Fibroblast of skin of abdomen (primary cell): ENCODE results near the gene CACNA1C.
A peak's percentile ranks its signal among the peaks of the same experiment; 100 is the strongest.

Experiments
- DNase-seq: peaks from one replicate; pipeline ENCODE4 v3.0.0-alpha.2; 2013

The CACNA1C gene

DNA sequence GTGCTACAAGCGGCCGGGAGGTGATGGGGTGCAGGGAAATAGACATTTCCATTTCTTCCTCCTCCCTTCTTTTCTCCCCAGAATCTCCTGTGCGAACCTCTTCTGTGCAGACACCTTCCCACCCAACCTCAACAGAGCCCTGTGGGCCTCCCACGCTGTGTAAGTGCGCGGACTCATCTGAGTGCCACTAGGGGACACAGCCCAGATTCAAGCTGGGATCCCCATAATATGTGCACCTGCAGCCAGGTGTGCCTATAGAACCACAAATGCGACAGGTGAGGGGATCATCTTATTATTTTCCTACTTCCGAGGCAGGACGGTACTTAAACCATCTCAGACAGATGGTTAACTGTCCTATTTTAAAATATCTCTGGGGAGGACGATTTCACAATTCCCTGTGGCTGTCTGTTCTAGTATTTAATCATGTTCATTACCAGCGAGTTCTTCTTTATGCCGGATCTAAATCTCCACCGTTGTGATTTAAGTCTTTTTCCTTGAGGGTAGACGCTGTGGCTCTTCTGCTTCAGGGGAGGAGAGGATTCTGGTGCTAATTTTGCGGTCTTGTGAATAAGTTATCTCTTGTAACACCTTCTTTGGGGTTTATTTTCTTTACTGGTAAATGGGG, 17.2 kb upstream of the CACNA1C start:
- no peak for DNase-seq

DNA sequence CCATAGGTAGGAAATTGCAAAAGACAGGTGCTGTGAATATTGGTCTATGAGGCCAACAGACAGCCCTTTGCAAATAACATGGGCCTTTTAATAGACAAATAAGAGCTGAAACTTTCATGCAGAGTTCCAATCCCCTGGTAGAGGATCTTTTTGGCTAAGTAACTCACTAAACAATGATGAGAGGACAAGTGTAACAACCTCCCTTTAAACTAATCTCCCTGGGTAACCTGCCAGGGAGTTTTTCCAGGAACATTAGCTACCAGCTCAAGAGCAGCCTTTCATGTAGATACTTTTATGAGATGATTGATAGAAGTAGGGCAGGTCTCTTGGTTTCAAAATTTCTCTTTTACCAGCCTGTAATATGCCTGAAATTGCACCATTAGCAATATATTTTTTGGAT, 13.8 kb upstream of the CACNA1C start:
- DNase-seq = no peak

DNA sequence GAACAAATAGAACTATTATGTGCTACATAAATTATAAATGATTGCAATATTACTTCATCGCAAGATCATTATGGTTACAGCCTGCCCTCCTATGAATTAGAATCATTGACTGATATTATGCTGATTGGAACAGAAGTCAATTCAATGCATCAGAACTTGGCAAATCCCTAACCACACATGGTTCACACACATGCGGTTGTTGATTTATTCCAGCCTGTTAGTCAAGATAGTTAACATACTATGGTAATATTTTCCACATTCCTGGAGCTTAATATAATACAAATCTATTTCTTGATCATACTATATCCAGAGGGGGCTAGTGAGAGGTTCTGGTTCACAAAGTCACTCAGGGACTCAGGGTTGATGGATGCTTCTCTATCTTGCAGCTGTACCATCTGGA, 9.7 kb upstream of the CACNA1C start:
- peak; percentile 45 for DNase-seq

DNA sequence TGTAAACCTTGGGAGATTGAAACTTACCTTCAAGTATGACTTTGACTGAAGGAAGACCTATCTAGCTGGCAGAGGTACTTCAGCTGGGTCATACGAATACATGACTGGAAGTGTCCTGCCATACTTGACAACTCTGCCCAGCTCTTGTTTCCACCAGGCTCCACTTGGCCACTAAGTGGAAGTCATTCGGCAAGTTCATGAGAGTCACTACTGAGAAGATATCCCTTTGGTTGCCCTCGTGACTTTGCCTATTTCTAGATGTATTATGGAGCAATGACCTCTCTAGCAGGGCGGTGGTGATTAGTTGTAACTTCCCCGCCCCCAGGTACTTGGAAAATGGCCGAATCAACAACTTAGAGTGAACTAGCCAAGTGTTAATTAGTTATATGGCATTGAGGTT, 8.6 kb upstream of the CACNA1C start:
- DNase-seq = no peak

DNA sequence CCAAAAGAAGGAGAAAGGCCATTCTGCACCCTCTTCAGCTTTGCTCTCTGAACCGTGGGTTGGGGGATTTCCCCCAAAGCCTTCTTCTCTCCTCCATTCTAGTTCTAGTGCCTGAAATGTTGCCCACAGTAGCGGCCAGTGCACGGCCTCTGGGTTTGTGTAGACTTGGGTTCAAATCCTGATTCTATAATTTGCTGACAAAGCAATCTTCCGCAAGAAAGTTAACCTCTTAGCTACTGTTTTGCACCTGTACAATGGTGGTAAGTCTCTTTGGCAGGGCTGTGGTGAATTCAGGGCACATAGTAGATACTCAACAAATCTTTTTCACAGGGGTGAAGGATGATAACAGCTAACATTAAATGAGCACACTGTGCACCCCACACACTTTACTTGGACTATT, 5.8 kb upstream of the CACNA1C start:
- no peak for DNase-seq

DNA sequence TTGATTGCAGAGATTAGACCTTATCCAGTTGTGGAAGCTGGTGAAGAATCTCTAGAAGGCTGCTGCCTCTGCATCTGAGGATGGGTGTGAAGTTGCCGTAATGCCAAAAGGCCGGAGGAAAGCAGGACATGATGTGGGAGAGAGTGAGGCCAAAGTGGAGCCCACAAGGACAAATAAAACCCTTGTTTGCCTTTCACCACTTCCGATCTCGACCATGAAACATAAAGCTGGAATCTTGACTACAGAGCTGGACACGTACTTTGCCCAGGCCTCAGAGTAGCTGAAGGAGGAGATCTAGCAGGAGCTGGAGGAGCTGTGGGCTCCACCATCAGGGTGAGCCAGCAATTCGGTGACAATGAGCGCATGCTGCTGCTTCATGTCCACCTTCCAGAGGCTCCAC, 5.0 kb upstream of the CACNA1C start:
- DNase-seq = no peak

DNA sequence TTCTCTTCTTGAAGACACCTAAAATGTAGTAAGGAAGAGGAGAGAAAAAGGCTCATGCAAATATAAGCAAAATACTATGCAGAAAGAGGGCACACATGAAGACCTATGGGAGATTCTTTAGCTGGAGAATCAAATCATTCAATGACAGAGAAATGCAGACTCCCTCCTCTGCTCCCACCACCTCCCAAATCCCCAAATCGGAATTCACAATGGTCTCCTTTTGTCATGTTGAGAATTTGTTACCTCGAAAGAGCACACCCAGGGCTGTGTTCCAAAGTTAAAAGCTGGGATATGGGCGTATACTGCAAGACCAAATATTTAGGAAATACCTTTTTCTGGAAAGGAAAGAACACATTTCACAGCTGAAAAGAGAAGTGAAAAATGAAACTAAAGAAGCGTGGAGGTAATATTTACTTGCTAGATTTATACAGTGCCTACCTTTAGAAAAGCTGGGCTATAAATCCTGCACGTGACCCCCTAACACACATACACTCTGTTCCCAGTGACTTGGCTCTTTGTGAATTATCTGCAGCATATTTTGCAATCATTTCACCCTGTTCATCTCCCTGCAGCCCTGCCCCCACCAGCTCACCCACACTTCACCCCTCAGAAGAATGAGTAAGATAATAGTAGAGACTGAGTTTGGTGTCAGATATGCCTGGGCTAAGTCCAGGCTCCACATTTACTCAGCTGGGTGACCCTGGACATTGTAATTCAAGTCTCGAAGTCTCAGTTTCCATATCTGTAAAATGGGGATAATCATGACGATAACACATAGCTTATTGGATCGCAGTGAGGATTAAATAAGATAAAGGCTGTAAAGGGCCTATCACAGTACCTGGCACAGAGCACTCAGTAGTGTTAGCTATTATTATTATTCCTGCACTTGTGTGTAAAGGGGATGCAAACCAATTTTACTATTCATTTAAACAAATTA, 2.9 kb upstream of the CACNA1C start:
- DNase-seq = peak; percentile 51

DNA sequence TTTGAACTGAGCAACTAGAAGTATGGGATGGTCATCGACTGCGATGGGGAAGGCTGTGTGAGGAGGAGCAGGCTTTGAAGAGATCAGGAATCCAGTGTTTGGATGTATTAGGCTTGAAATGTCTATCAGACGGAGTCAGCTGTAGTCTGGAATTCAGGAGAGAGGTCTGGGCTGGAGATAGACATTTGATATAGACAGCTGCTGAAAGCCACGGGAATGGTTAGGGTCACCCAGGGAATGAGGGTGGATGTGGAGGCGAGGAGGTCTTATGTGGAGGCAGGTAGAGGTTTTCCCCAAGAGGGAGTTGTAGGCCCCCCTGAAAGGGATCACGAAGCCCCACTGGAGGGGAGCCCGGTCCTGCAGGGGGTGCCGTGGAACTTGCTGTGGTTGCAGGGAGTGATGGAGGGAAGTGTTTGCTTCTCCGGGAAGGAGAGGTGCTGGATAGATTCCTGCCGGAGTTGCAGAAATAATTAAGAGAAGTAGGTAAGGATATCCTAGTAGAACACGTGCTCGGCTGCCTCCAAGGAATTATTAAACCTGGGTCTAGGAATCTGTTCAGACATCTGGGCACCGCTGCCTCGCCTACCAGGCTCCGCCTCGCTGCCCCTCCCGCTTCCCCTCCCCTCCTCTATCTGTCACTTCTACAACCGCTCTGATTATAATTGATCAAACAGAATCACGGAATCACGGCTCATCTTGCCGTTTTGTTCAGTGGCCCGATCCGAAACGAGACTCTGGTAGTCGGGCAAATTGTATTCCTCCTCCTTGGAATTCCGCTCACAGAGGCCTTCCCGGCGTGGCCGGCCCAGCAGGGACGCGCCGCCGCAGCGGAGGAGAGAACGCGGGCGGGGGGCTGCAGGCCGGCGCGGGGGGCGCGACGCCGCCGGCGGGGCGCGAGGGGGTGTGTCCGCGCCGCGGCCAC, 826 bp upstream of the CACNA1C start:
- DNase-seq = no peak

DNA sequence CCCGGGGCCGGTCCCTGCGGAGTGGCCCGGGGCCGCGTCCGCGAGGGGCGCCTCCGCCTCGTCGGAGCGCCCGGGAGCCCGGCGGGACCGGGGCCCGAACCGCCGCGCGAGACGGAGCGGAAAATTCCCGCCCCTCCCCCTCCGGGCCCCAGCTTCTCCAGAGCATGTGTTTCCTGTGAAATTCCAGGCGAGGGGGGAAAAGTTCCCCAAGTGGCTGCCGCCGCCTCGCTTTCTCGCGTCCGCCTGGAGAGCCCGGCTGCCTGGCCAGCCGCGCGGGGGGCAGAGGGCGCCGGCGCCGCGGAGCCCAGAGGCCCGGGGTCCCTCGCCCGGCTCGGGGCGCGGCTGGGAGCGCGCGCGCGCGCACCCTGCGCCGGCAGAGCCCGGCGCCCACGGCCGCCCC, 904 bp downstream of the CACNA1C start:
- peak; percentile 53 for DNase-seq

DNA sequence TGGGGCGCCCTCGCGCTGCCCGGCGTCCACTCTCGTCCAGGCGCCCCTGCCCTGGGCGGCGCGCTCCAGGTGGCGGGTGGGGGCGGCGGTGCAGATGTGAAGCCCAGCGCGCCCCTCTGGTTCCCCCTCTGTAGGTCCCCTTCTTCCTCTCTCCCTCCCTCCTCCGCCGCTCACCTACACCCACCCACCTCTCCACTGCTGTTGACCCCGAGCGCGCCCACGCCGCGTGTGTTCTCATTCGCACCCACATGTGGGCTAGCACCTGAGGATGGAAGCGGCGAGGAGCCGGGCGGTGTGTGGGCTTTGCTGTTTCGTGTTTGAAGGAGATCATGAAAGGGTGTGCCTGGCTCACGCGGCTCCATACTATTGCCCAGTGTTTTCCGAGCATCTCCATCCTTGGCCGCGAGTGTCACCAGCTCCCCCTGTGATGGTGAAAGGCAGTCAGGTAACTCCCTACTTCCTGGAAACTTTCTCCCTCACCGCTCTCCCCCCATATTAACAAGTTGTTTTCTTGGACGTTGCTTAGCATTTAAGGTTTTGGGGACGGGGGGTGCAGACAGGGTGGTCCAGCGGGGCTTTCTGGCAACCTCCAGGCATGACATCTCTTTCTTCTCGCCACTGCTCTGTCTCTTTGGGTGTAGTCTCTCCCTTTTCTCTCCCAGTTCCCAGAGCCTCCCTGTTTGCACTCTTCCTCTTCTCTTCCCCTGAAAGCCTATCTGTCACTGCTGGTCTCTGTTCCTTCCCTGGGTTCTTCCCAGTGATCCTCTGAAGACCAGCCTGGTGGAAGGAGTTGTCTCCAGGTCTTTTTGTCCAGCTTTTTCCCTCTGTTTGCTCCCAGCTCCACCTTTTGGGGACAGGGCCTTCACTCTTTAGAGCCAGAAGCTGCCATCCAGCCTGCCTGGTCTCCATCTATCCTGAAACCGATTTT, 1.6 kb downstream of the CACNA1C start:
- no peak for DNase-seq

DNA sequence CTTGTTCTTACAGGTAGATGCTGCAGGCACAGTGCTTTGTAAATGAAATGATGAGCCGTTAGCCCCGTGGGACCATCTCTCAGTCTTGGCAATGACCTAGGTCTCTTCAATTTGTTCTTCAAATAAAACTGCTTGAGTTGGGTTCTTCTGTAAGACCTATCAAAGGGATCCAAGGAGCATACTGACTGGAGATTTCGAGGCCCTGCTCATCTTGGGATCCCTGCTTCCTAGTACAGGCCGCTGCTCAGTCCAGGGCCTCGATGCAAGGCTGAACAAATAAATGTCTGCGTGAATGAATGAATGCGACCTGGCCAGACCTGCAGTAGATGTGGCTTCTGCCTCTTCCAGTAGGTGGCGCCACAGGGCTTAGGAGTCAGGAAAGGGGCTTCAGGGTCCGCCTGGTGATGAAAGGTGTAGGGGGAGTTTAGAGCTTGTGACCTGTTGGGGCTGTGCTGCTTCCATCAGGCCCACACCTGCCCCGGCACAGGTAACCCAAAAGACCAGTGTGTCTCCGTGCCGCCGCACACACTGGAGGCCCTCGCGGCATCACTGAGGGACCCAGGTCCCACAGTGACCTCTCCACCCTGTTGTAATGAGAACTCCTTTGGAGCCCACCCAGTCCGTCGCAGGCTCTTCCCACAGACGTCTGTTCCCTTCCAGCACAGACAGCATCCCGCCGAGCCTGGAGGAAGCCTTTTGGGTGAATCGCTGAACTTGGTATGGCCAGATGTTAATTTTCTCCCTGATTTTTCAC, 4.4 kb downstream of the CACNA1C start:
- DNase-seq = peak; percentile 55

DNA sequence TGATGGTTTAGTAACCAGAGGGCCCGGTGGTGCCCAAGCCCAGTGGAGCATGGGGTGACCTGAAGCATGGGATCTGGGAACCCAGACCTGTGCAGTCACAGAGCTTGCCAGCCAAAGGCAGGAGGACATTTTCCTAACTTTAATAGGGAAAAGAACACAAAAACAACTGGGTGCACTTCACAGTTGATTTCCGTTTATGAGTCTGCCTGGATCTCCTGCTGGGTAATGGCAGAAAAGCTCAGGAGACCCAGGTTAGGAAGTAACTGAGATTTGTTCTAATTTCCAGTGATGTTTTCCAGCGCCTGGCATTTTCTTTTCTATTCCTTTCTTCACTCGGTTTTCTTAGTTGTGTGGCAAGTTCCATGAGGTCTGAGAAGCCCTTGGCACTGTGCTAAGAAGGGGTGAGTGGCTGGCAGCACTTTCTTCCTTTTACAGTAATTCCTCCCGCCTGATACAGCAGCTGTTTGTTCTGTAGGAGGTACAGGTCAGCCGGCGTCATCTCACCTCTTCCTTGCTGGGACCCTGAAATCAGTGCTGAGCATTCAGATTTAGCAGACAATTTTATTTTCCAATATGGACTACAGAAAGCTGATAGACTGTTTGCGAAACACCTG, 5.1 kb downstream of the CACNA1C start:
- DNase-seq = no peak

DNA sequence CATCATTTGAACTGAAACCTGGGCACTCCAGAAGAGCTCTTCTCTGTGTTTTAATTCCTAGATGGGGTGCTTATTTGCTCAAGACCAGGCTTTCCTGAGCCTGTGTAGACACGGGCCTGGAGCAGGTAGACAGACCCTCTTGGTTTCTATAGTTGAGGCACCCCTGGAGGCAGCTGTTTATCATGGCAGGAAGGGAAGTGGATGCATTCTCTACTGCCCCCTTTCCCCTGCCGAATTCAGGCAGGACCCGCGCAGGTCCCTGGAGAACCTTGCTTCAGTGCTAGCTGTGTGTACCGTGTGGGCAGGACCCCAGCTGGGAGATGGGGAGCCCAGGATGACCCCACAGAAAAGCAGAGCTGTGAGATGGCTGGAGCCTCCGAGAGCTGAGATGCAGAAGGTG, 6.0 kb downstream of the CACNA1C start:
- no peak for DNase-seq

DNA sequence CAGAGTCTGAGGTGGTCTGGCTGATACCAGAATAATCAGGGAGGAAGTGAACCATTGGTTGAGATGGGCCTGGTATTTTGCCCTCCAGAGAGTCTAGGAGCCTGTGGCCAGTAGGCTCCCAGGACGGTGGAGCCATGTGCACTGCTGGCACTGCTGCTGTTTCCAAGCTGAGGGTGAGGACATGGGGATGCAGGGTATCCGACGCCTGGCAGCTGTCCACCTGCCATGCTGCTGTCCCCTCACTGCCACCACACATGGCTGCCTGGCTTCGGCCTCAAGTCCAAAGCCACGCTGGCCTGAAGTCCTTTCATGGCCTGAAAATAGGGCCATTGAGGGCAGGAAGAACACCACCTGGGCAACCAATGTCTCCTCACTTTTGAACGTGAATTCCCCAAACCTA, 8.6 kb downstream of the CACNA1C start:
- DNase-seq = no peak

DNA sequence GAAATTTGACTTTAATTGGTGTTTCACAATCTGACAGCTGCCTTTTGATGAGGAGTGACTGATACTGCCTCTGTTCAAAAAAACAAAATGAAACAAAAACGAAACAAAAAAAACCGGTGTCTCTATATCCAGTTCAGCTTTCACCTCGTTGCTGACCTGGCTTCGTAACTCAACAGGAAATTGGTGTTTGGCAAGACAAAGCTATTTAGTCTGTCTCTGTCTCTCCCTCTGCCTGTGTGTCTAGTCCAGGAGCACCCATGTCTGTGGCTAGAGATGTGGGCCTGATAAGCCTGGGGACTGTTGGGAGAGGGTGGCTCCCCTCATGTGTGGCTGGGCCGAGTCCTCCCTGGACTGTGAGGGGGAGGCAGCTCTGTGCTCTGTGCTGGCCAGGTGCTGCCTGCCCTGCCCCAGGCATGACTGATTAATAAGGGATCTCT, 11.3 kb downstream of the CACNA1C start:
- peak; percentile 40 for DNase-seq

DNA sequence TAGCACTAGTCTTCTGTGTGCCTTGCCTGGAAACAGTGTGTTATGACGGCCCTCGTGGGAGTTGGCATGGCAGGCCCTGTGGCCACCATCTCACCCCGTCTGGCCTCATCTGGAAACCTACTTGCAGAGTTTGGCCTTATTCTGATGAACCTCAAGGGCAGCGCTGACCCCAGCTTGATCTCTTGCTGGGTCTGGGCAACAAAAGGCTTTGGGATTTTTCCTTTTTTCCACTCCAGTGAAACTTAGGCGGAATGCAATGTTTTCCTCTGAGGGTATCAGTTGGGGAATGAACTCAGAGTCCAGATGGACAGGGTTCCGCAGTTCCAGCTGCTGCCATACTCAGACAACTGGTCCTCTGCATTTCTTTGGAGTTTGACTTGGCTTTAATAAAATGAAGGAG, 15.9 kb downstream of the CACNA1C start:
- no peak for DNase-seq

DNA sequence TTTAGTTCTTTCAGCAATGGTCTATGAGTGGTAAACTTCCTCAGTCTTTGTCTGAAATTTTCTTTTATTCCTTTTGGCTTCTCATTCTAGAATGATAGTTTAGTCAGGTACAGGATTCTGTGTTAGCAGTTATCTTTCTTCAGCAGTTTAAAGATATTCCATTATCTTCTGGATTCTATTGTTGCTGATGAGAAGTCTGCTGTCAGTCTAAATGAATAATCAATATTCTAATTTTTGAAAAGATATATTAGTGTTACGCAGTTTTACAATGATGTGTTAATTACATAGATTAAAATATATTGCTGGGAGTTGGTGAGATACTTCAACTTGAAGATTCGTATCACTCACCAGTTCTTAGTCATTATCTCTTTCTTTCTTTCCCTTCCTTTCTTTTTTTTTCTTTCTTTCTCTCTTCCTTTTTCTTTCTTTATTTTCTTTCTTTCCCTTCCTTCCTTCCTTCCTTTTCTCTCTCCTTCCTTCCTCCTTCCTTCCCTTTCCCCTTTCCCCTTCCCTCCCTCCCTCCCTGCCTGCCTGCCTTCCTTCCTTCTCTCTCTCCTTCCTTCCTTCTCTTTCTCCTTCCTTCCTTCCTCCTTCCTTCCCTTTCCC, 17.8 kb downstream of the CACNA1C start:
- no peak for DNase-seq

DNA sequence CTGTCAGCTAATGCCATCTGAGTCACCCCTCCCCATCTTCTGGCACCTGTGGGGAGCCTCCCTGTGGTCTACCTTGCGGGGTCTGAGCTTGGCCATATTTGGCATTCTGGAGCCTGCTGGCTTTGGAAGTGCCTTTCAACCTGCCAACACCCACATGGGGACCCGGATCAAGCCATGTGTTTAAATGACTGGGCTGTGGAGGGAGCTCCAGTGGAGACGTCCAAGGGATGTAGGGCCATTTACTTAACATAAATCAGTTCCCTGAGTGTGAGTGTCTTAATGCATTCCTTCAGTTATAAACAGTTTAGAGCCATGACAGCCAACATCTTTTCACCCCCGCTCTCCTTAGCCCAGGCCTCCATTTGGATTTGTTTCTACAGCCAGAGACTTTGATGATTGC, 22.0 kb downstream of the CACNA1C start:
- DNase-seq = no peak

DNA sequence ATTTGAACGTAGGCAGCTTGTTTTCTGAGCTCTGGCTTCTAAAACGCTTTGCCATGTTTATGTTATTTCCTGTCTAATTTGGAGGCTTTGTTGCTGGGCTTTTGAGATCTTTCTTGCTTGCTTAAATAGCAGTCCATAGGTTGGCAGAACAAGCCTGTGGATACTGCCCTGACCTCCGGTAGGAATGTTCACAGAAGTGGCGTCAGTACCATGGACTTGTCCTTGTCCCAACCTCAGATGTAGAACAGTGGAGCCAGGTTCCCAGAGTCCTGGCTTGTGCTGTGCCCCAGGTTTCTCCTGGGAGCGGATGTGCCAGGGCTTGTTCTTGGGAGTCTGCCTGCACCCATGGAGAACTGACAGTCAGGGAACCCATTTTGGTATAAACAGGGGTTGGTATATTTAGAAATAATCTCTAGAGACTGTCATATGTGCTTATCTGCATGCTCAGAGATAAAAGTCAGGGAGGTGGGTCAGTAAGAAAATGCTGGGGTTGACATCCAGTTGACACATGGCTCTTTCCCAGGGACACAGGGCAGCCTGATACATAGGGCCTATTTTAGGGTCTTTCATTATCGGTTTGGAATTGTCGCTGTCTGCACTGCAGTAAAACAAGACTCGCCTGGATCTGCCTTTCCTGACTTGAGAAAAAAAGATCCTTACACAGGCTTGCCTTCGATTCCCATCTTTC, 22.9 kb downstream of the CACNA1C start:
- no peak for DNase-seq

DNA sequence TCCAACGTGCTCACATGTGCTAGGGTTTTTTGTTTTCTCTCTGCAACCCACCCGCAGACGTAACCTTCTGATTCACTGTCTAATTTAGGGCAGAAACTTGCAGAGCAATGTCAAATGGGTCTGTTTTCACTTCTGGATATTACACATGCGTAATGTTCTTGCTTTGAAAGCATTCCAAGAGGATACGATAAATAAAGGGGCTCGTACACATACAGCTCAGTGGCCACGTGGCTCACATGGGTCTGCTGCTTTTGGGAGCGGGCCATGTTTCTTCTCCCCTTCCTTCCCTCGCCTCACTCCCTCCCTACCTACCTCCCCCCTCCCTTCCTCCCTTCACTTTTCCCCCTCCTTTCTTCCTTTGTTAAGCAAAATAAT, 23.4 kb downstream of the CACNA1C start:
- peak; percentile 86 for DNase-seq
